Dermis blood vessel endothelial cell (primary cell): ENCODE measurements around the gene COPZ1. TPM values are rescaled to one million over a fixed set of nuclear protein-coding genes. Genes with fewer than 3 reads are reported as not detected.
"Not testable (repeated sequence)": the region's sequence is repeated elsewhere in the genome, so short reads cannot be mapped to it uniquely, and the experiment has no call there.

Experiments used
- DNase-seq: peaks from one replicate; pipeline ENCODE4 v3.0.0; 2010
- total RNA-seq: library from RNA; depleted of rRNA; stranded (reverse); fragments of >200 nt; gene quantifications from 2 replicates; pipeline ENCODE4 v1.2.3, GENCODE V29; 2014

The COPZ1 gene
- total RNA-seq, 1 donor from 2014 or later = 111 TPM

DNA sequence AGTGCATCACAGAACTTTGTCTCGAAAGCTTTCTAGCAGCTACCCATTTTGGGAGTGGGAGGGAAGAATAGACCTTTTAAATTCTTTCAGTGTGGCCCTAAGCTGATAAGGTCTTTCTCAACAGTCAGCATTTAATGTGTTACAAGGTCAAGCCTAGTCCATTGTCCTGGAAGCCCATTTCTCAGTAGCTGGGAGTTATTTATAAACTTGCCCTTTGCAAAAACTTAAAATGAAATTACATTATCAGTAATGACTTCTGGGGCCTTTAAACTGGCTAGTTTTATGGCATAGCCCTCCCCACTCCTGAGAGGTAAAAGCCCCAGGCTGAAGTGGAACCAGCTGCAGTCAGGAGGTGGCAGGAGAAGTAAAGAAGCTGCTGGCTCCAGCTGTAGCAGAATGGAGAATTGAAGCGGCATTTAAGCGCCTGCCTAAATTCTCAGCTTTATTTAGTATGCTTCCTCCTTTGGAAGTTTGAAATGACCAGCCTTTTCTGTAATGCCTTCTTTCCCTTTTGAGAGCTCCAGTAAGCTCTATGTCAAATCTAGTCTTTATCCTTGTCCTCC lies 12.4 kb downstream of the COPZ1 start:
- no peak for DNase-seq

GRCh38 chr12:54337854-54338650 lies 13.1 kb downstream of the COPZ1 start:
- no peak for DNase-seq

DNA sequence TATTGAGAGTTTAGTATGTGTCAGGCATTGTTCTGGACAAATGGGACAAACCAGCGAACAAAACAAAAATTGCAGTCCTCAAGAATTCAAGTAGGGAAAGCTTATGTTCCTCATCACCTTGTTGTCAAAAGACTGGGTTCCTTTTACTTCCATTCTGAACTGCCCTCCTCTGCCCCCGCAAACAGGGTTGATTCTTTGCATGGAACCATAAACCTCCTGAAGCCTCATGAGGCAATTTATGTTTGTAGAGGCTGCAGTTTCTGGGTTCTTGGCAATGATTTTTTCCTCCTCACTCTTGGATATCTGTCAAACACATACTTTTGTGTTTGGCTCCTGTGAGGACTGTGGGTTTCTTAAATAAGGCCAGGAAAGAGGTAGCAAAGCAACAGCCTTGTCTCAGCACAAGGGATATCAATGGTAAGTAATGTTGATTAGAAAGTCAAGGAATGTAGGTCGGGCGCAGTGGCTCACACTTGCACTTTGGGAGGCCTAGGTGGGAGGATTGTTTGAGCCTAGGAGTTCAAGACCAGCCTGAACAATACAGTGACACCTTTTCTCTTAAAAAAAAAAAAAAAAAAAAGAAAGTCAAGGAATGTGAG lies 13.9 kb downstream of the COPZ1 start:
- no peak for DNase-seq

GRCh38 chr12:54340846-54341245 lies 15.9 kb downstream of the COPZ1 start:
- DNase-seq = no peak

- DNase-seq = no peak
These were observed 16.7 kb downstream of the COPZ1 start for GRCh38 chr12:54341378-54342300.

DNA sequence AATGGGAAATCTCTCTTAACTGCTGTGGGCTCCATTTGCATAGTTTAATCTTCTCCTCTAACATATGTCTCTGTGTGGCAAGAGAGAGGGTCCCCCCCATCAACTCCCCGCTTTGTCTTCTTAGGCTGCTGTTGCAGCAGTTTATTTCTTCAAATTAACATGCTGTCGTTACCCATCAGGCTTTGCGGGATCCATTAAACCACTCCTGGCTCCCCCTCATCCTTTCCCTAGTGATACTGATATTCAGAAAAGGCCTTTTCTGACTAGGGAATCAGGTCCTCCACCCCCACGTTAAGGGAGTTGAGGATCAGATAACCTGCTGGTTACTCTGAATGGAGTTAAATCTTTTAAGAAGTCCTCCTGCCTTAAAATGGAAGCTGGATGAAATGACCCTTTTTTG lies 24.1 kb downstream of the COPZ1 start:
- DNase-seq = no peak

DNA sequence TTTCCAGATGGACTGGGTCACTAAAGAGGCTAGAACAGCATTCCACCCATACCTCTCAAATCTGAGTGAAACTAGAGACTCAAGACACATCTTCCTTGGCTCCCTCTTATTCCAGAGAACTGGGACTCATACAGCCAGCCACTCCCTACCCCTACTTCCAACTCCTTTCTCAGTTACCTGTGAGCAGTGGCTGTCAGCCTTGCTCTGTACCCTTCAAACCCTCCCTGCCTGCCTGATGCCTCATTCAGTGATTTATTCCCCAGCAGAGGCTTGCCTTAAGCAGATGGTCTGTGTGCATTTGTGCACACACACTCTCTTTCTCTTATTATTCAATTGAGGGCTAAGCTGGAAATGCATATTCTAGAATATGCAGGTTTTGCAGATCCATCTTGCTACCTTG lies 24.7 kb downstream of the COPZ1 start:
- no peak for DNase-seq

DNA sequence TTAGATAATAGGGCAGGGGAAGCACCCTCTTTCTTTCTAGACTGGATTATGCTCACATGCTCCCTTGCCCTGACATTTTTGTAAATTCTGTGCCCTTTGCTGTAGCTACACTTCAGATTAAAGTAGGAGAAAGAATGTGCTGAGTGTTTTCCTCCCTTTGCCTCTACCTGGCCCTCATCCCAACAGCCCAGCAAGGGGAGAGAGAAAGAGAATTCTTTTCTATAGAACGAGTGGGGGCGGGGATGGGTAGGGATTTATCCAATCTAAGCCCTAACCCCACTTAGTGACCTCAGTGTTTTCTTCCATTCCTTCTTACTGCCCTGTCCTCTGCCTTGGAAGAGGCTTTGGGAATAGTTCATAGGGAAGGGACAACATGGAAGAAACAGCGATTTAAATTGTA lies 25.8 kb downstream of the COPZ1 start:
- DNase-seq = no peak

GRCh38 chr12:54351341-54351740 lies 26.4 kb downstream of the COPZ1 start:
- DNase-seq = no peak

GRCh38 chr12:54352022-54352531 lies 27.1 kb downstream of the COPZ1 start:
- DNase-seq = no peak

DNA sequence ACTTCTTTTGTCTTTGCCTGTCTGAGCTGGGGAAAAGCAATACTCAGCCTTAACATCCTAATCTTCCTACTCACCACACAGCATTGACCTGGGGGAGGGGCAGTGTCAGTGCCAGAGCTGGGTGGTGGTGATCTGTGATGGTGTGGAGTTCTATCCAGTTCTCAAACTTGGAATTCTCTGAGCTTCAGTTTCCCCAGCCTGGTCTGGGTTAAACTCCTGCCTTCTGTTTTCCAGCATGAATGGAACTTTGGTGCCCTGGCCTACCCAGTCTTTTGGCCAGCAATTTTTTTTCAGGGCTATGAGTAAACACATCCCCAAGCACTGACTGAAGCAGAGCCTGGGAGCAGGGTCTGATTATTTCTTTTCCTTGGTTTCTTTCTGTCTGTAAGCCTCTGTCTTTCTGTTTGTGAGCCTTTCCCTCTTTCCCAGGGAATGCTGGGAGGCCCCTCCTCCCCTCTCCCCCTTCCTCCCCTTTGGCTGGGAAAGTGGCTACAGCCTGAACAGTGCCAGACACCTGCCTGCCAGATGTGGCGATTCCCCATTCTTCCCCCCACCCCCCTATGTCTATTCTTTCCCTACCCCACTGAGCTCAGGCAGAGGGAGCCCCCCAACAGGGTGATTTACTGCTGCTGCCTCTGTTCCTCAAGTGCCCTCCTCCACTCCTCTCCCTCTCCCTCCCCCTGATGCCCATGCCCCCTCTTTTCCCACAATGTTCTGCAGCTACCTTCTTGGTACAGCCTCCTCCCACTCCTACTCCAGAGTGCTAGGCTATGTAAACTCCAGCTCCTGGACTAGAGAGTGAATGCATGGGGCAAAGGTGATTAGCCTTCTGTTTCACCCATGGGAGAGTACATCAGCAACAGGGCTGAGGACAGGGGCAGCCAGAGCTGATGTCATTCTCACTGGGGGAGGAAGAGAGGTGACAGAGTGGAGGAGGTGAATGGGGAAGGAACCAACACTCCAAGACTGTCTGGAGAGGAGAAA lies 28.3 kb downstream of the COPZ1 start:
- no peak for DNase-seq

GRCh38 chr12:54354271-54354670 lies 29.3 kb downstream of the COPZ1 start:
- not testable (repeated sequence) for DNase-seq

DNA sequence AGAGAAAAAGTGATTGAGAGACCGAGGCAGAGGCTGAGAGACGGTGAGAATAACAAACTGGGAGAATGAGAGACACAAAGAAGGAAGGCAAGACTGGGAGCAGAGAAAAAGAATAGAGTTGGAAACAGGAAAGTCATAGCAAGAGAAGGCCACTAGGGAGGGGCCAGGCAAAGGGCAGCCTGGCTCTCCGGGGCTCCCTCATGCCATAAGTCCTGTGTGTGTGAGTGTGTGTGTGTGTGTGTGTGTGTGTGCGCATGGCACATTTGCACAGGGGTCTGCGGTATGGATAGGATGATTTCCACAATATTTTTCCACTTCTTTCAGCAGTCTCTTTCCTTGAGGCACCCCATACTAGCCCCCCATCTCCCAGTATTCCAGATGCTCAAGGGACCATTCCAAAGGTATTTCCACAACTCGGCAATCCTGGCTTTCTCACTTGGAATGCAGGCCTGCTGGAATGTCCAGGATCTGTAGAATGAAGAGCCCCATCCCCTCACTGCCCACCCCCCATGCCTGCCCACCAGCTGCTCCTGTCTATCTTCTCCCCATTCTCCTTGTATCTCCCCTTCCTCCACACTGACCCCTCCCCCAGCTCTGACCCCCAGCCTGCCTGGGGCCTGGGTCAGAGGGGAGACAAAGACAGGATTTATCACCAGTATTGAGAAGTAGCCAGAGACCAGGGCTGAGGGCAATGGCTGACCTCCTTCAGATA lies 30.3 kb downstream of the COPZ1 start:
- no peak for DNase-seq

GRCh38 chr12:54356228-54356627 lies 31.3 kb downstream of the COPZ1 start:
- DNase-seq = no peak

GRCh38 chr12:54356951-54357356 lies 32.0 kb downstream of the COPZ1 start:
- no peak for DNase-seq

DNA sequence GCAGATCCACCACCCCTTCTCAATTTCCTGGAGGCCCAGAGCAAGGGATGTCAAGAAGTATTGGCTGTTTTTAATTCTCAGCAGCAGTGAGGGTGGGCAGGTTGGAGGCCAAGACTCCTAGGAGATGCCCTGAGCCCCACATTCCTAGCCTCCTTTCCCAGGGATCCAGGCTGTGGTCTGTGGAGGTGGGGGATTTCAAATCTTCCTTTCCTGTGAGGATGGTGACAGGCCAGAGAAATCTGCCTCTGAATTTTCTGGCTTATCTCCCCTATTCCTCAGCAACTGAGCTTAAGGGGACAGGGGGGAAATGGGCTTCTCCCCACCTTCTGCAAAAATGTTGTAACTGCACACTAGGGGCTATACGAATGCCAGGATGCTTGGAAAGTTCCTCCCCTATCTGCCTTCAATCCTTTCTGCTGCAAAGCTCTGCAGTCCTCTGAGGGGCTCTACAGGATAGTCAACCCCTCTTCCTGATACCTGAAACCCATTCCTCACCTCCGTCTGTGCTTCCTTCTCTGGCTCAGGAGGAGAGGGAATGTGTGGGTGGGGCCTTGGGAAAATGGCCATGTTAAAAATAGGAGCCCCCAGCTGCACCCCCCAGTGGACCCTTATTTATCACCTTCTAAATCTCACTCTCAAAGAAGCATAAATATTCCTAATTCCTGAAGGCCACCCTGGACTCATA lies 32.7 kb downstream of the COPZ1 start:
- no peak for DNase-seq

DNA sequence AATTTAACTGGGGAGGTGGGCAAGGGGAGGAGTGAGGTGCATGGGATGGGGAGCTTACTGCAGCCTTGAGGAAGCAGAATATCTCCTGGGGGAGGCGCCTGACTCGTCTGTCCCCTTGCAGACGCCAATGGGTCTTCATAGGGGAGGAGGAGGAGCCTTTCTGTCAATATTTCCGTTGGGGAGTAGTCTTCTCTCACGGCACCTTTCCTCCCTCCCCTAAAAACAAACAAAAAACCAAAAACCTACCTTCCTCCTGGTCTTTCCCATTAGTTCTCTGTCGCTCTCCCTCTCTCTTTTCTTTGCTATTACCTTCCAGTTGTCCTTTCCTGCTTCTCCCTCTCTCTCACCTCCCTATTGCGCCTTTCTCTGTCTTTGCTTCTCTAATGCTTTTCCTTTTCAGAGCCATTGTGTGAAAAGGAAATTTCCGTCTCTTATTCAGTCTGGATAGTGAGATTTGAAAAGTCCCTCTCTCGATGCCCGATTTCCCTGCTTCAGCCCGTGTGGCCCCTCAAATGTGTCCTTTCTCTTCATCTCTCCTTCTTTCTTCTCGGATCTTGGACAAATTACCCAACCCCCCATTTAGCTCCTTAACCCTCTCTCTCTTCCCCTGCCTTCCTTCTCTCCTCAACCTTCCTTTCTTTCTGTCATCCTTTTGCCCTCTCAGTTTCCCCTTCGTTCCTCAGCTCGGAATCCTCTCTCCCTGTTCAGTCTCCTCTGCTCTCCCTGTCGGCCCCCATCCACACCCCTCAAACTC lies 33.4 kb downstream of the COPZ1 start:
- peak; percentile 48 for DNase-seq

DNA sequence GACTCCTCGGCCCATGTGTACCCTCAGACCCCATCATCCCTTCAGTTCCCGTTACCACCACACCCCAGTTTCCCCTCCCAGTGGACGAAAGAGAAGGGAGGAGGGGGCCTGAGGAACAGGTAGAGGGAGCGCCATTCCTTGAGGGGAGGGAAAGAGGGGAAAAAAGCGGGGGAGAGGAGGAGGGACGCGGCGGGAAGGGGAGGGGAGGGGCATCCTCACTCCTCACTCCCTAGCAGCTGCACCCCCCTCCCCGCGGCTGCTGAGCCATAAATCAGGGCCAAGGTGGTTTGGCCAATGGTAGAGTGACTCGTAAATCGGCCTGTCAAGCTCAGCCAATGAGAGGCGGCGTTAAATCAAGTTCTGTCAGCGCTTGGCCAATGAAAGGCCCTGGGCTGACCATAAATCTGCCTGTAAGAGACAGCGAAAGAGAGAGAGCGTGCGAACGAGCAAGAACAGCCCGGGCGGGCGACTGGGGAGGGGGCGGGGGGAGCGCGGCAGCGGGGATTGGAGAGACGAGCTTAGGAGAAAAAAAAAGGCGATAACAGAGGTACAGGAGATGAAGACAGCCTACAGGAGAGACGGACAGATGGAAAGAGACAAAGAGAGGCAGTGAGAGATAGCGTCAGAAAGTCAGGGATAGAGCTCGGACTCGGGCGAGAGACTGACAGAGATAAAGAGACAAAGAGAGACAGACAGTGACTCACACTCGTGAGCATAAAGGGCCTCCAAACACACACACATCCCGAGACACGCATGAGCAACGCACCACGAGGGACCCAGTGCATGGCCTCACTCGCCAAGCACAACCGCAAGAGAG lies 34.2 kb downstream of the COPZ1 start:
- peak; percentile 100 for DNase-seq
